Stimulated activated naive CD8-positive, alpha-beta T cell treated with anti-CD3 and anti-CD28 coated beads, Interleukin-15, Interleukin-2, amounts not matched to agents 100 ng/mL and 50 ng/mL, for 24 hours (primary cell): ENCODE results near the gene DBN1.
"Not testable (repeated sequence)": the region's sequence is repeated elsewhere in the genome, so short reads cannot be mapped to it uniquely, and the experiment has no call there.

Experiments used
- H3K27ac Mint-ChIP-seq: one replicate; pipeline ENCODE4 v1.8.0; 2021; ENCODE audit warnings: mild to moderate bottlenecking, mixed read lengths
- H3K27me3 Mint-ChIP-seq: one replicate; pipeline ENCODE4 v1.8.0; 2021; ENCODE audit warnings: mixed read lengths
- H3K36me3 Mint-ChIP-seq: one replicate; pipeline ENCODE4 v1.8.0; 2021; ENCODE audit warnings: low read depth, mixed read lengths
- H3K4me1 Mint-ChIP-seq: one replicate; pipeline ENCODE4 v1.8.0; 2021; ENCODE audit warnings: low read depth, mixed read lengths
- H3K4me3 Mint-ChIP-seq: one replicate; pipeline ENCODE4 v1.8.0; 2021; ENCODE audit warnings: mild to moderate bottlenecking, mixed read lengths
- H3K9me3 Mint-ChIP-seq: one replicate; pipeline ENCODE4 v1.8.0; 2021; ENCODE audit warnings: mixed read lengths

Gene DBN1

DNA sequence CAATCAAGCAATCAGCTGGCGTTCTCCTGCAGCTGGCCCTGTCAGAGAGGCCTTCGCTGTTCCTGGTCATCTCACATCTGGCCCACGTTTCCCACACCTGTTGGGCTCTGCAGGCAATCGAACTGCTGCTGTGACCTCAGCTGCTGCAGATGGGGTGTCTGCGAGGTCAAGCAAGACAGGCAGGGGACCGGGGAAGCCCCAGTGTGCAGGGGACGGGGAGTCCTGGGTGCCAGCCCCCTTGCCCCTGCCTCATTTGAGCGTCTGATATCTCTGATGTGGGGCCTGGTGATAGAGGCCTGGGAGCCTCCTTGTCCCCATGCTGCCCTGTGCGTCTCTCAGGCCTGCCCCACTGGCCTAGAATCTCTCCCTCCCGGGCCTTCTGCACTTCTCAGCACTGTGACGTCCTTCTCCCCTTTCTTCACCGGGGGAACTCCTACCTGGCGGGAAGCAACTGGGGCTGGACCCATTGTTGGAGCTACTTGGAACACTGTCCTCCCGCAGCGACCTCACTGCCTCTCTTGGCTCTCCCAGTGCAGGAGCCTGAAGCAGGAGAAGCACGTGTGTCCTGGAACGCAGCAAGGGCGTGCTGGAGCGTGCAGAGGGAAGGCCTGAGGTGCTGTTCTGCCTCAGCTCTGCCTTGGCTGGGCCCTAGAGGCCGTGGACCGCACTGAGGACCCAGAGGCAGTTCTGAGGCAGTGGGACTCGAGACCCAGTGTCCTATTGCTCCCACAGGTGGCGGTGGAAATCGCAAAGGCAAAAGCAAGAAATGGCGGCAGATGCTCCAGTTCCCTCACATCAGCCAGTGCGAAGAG lies 43.1 kb downstream of the DBN1 start:
- H3K27ac Mint-ChIP-seq = peak overlapping the region; percentile 97
- no peaks in the 10 kb centered on the region for H3K27me3 Mint-ChIP-seq
- peaks cover 85% of the 10 kb centered on the region for H3K4me1 Mint-ChIP-seq
- H3K36me3 Mint-ChIP-seq = peaks cover 60% of the 10 kb centered on the region
- peak overlapping the region; percentile 95 for H3K4me3 Mint-ChIP-seq
- H3K9me3 Mint-ChIP-seq = no peaks in the 10 kb centered on the region

DNA sequence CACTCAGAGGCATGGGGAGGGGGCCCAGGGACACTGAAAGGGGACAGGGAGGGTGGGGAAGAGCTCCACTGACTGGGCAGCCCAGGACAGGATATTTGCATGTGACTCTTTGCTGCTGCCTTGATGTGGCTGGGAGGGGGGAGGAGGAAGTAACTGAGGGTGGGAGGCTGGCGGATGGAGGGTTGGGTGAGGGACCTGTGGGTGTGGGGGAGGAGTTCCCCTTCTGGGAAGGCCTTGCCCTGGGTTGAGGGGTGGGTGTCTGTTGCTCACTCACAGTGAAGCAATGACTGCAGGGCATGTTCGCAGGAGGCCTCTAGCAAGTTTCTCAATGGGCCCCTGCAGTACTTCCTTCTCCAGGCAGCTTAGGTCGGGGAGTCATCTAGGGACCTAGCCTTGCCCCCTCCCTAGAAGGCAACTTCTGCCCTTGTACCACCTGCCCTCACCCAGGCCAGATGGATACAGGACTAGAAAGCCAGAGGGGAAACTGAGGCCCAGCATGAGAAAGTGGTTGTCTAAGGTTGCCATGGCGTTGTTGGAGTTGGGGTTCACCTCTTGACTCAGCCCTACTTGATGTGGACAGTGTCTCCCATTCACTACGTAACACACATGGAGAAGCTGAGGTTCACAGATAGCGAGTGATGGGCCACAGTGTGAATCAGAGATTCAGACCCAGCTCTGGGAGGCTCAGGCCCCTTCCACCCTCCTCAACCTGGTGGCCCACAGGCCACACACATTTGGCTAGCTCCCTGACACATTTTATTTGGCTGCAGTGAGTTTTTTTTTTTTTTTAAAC lies 44.0 kb downstream of the DBN1 start:
- peaks cover 86% of the 10 kb centered on the region for H3K4me1 Mint-ChIP-seq
- H3K9me3 Mint-ChIP-seq = no peaks in the 10 kb centered on the region
- H3K4me3 Mint-ChIP-seq = peak overlapping the region; percentile 95
- peaks cover 51% of the 10 kb centered on the region for H3K36me3 Mint-ChIP-seq
- no peaks in the 10 kb centered on the region for H3K27me3 Mint-ChIP-seq
- peak overlapping the region; percentile 97 for H3K27ac Mint-ChIP-seq

DNA sequence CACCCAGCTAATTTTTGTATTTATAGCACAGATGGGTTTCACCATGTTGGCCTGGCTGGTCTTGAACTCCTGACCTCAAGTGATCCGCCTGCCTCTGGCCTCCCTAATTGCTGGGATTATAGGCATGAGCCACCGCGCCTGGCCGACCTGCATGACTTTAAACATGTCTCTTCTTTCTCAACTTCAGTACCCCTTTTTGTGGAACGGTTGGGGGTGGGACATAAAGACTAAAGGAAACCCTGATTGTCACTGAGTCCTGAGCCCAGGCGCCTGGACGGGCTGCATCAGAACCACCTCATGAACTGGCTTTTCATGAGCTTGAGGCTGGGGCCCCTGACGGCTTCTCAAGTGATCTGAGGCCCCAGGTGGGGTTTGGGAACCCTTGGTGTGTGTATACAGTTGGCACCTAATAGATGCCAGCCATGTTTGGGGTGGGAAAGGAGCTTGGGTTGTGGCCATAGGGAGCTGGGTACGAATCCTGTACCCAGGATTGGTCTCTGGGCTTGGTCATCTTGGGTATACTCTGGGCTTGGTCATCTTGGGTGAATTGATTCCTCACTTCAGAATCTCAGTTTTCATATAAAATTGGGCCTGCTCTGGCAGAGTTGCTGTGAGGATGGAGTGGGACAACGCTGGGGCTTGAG lies 44.7 kb downstream of the DBN1 start:
- Mint-ChIP-seq H3K27me3 (no peaks in the 10 kb centered on the region), H3K9me3 (no peaks in the 10 kb centered on the region), H3K36me3 (peaks cover 43% of the 10 kb centered on the region), H3K4me3 (peak overlapping the region; percentile 95), H3K27ac (peak overlapping the region; percentile 97), H3K4me1 (peaks cover 80% of the 10 kb centered on the region)

DNA sequence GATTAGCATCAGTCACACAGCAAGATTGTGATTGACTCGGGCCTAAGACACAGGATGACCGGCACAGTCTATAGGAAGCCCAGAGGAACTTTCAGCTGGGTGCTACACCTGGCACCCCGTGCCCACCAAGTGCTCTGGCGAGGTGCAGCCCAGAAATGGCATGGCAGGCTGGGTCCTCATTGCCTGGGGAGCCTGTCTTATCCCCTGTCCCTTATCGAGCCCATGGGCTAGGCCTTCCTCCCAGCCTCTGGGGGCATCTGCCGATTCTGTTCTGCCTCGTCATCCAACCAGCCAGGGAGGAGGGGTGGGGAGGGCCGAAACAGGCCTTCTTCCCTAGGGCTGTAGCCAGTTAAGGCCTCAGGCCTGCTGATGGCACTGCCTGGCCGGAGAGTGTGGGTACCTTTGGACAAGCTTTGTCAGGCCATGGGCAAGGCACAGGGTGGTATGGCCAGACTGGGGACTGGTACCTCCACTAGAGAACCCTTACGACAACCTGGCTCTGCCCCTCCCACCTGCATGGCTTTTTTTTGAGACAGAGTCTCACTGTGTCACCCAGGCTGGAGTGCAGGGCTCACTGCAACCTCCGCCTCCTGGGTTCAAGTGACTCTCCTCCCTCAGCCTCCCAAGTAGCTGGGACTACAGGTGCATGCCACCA lies 45.4 kb downstream of the DBN1 start:
- peaks cover 73% of the 10 kb centered on the region for H3K4me1 Mint-ChIP-seq
- peak overlapping the region; percentile 97 for H3K27ac Mint-ChIP-seq
- peaks cover 38% of the 10 kb centered on the region for H3K36me3 Mint-ChIP-seq
- H3K4me3 Mint-ChIP-seq = peak overlapping the region; percentile 95
- no peaks in the 10 kb centered on the region for H3K9me3 Mint-ChIP-seq
- no peaks in the 10 kb centered on the region for H3K27me3 Mint-ChIP-seq

DNA sequence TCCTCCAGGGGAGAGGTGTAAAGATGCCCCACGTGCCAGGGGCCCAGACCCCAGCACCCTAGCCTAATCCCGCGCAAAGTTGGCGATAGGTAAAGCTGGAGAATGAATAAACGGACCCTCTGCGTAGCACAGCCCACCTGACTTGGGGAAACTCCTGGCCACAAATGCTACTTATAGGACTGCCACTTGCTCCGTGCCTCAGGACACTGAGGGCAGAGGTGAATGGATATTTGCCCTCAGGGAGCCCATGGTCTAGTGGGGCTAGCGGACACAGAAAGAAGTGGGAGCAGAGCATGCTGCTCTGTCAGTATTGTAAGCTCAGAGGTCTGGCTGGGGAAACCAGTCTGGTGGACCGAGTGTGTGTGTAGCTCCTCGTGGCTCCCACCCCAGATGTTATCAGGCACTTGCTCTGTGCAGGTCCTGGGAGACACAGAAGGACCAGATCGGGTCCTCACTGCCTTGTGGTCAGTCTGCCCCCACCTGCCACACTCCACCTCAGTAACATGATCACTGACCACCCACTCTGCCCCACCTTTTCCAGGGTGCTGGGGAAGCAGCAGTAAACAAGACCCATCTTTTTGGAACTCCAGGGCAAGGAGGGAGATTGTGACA lies 46.1 kb downstream of the DBN1 start:
- Mint-ChIP-seq H3K36me3 (peaks cover 38% of the 10 kb centered on the region), H3K27me3 (no peaks in the 10 kb centered on the region), H3K27ac (peak overlapping the region; percentile 97), H3K9me3 (no peaks in the 10 kb centered on the region), H3K4me3 (peak overlapping the region; percentile 95), H3K4me1 (peaks cover 66% of the 10 kb centered on the region)

DNA sequence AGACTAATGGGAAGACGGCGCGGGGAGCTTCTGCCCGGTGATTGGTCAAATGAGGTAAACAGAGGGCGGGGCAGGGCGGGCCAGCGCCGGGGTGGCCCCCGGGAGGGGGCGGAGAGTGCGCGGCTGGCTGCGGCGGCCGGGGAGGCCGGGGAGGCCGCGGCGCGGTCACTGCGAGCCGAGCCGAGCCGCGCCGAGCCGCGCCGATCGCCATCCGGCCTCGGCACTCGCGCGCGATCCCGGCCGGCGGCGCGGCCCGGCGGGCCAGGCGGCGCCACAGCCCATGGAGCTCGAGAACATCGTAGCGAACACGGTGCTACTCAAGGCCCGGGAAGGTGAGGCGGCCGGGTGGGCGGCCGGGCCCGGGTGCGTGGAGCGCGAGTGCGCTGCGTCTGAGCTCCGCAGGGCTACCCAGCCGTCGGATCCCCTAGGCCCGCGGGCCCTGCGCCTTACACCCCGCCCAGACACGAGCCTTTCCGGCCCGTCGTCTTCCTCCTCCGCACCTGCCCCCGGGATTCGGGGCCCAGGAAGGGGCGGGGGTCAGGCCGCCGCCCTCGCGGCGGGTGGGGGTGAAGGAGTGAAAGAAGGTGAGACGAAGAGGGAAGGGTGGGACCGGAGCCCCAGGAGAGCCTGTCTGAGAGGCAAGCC lies 46.7 kb downstream of the DBN1 start, which contains the start of gene GRK6:
TSS of gene GRK6 (plus strand) at position 111 of the 645 bp plus-strand sequence. CDS start at position 281, 170 bp downstream.
- Mint-ChIP-seq H3K4me3 (peak within 1 kb of the TSS; percentile 95), H3K9me3 (no peaks in the 10 kb centered on the region), H3K36me3 (peaks cover 37% of the 10 kb centered on the region), H3K27ac (peak within 1 kb of the TSS; percentile 97), H3K27me3 (no peaks in the 10 kb centered on the region), H3K4me1 (peaks cover 60% of the 10 kb centered on the region)

DNA sequence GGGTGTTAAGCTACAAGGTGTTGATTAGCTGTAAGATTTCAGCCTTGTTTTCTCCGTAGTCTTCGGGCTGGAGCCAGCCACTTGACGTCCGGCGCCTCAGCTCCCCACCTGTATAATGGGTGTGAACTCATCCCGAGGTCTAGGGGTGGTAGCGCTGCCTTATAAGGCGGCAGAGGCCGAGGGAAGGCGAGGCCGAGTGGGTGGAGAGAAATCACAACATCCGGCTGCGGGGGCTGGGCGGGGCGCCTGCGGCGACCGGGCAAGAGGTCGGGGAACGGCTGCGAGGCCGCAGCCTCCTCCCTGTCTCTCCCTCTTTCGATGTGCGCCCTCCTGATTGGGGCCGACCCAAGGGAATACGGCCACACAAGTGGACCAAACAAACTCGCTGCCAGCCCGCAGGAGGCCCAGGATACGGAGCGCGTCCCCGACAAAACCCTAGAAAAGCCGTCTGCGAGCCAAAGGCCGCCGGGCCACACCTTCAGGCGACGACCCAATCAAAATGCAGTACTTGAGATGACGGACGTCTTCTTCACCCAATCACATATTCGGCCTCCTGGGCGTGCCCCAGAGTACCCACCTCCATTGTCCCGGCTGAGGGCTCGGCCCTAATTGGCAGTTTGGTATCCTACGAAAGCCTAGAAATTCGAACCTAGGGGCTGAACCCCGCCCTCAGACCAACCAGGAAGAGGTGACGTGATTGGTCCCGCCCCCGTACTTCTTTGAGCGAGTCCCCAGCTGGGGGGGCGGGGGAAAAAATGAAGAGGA lies 47.5 kb downstream of the DBN1 start:
- peak overlapping the region; percentile 94 for H3K27ac Mint-ChIP-seq
- peak overlapping the region; percentile 85 for H3K4me3 Mint-ChIP-seq
- peaks cover 31% of the 10 kb centered on the region for H3K36me3 Mint-ChIP-seq
- no peaks in the 10 kb centered on the region for H3K9me3 Mint-ChIP-seq
- H3K4me1 Mint-ChIP-seq = peaks cover 53% of the 10 kb centered on the region
- H3K27me3 Mint-ChIP-seq = no peaks in the 10 kb centered on the region

DNA sequence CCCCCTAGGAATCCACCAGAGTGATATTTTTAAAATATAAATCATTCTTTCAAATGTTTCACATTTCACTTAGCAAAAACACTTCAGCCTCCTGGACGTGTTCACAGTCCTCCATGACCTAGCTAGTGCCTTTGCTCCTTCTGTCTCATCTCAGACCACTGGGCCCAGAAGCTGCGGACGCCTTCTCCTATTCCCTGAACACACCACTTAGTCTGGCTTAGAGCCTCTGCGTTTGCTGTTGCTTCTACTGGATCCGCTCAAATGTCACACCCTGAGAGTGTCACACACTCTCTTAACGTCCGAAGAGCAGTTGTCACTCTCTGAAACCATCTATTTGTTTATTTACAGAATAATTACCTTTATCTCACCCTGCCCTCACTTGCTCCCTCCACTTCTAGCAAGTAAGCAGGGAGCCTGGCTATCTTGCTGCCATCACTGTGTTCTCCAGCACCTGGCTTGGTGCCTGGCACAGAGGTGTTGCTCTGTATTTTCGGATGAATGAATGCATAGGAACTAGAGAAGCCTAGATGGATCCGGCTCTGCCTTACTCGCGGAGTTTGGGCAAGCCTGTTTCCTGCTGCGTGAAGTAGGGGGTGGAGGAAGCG lies 48.1 kb downstream of the DBN1 start:
- H3K36me3 Mint-ChIP-seq = peaks cover 24% of the 10 kb centered on the region
- H3K27me3 Mint-ChIP-seq = no peaks in the 10 kb centered on the region
- peak overlapping the region; percentile 85 for H3K4me3 Mint-ChIP-seq
- peaks cover 46% of the 10 kb centered on the region for H3K4me1 Mint-ChIP-seq
- H3K9me3 Mint-ChIP-seq = no peaks in the 10 kb centered on the region
- H3K27ac Mint-ChIP-seq = peak overlapping the region; percentile 94

DNA sequence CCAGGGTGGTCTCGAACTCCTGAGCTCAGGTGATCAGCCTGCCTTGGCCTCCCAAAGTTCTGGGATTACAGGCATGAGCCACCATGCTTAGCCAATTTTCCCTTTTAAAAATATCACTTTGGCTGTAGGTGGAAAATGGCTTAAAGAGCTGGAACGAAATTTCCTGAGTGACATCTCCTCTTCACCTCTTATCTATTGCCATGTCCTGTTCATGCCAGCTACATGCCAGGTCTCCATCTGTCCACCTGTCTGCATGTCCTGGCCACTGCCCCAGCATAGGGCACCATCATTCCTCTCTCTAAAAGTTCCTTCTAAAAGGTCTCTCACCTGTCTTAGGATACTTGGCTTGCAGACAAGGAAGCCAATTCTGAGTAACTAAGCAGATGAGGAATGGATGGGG lies 49.8 kb downstream of the DBN1 start:
- H3K27me3 Mint-ChIP-seq = no peaks in the 10 kb centered on the region
- H3K36me3 Mint-ChIP-seq = peaks cover 8% of the 10 kb centered on the region
- H3K27ac Mint-ChIP-seq = no peak overlapping the region

DNA sequence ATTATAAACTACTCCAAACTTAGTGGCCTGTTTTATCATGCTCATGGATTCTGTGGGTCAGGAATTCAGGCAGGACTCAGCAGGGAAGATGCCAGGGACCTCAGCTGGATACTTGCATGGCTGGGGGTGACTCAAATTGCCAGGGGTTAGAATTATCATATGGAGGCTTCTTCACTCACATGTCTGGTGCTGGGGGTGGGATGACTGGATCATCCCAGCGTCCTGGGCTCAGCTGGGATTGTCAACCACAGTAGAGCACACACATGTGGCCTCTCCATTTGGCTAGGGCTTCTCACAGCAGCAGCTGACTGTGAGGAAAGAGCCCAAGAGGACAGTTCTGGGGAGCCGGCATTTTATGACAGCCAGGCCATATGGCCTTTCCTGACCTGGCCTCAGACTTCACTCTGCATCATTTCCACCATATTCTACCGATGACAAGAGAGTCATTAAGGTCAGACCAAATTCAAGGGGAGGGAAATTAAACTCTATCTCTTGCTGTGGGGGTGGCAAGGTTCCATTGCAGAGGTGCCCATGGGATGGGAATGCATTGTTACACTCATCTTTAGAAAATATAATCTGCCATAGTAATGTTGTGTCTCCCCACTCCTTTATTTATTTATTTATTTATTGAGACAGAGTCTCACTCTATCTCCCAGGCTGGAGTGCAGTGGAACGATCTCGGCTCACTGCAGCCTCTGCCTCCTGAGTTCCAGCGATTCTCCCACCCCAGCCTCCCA lies 52.2 kb downstream of the DBN1 start:
- H3K4me1 Mint-ChIP-seq = peaks cover 18% of the 10 kb centered on the region
- H3K27me3 Mint-ChIP-seq = no peaks in the 10 kb centered on the region
- no peaks in the 10 kb centered on the region for H3K36me3 Mint-ChIP-seq
- H3K4me3 Mint-ChIP-seq = no peak overlapping the region
- no peaks in the 10 kb centered on the region for H3K9me3 Mint-ChIP-seq
- H3K27ac Mint-ChIP-seq = no peak overlapping the region

More for the DNA sequence above, 49.8 kb downstream of the DBN1 start:
- H3K4me1 Mint-ChIP-seq = peaks cover 29% of the 10 kb centered on the region
- no peaks in the 10 kb centered on the region for H3K9me3 Mint-ChIP-seq
- no peak overlapping the region for H3K4me3 Mint-ChIP-seq

DNA sequence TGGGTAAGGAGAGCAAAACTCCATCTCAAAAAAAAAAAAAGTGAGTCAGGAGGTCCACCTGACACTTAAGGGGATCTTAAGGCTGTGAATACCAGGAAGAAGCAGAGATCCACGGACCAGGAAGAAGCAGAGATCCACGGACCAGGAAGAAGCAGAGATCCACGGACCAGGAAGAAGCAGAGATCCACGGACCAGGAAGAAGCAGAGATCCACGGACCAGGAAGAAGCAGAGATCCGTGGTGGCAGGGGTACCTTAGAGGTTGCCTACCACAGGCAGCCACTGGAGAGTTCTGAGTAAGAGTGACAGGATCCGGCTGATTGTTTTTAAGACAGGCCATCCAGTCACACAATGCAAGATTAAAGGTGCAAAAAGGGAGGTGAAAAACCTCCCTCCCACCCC lies 53.0 kb downstream of the DBN1 start:
- not testable (repeated sequence) for H3K4me3 Mint-ChIP-seq, H3K27ac Mint-ChIP-seq, H3K9me3 Mint-ChIP-seq, H3K36me3 Mint-ChIP-seq, H3K27me3 Mint-ChIP-seq
- peaks cover 15% of the 10 kb centered on the region for H3K4me1 Mint-ChIP-seq

DNA sequence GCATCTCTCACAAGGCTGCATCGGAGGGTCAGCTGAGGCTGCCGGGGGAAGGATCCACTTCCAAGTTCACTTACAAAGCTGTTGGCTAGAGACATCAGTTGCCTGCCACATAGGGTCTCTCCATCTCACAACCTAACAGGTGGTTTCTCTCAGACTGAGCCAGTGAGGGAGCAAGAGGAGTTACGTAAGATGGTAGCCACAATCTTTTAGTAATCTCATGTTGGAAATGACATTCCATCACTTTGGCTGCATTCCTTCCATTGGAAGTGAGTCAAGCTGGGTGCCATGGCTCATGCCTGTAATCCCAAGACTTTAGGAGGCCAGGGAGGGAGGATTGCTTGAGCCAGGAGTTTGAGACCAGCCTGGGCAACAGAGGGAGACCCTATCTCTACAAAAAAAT lies 54.4 kb downstream of the DBN1 start:
- Mint-ChIP-seq H3K9me3 (no peaks in the 10 kb centered on the region), H3K36me3 (no peaks in the 10 kb centered on the region), H3K4me1 (peaks cover 9% of the 10 kb centered on the region), H3K4me3 (no peak overlapping the region), H3K27ac (no peak overlapping the region), H3K27me3 (no peaks in the 10 kb centered on the region)
